H1 (cell line): ENCODE data around the gene IGSF5. TPM values are rescaled to one million over a fixed set of nuclear protein-coding genes. Genes with fewer than 3 reads are reported as not detected.

Source experiments
- CTCF ChIA-PET: fragments of 300-600 bp; sonication (Branson Sonifier 250); formaldehyde crosslinking; loops from one replicate; lab custom pipeline; 2021; ENCODE audit not compliant: partially characterized antibody; lab: Charles Lee
- POLR2A ChIA-PET: fragments of 300-600 bp; sonication (Branson Sonifier 250); formaldehyde crosslinking; loops from one replicate; lab custom pipeline; 2021; ENCODE audit warnings: inconsistent platforms; ENCODE audit not compliant: partially characterized antibody; lab: Charles Lee
- DNase-seq, 2 experiments: peaks; one replicate each; pipeline versions ENCODE4 v3.0.0 to v3.0.0-alpha.2; 2010 to 2022; ENCODE audit warnings: low spot score in 2 of 2, low read depth in 1 of 2, mixed read lengths in 1 of 2
- FAIRE-seq: peaks from 2 replicates; lab custom pipeline; 2011; peaks lifted over from hg19 to GRCh38; lab: Jason Lieb, UNC
- H2AFZ ChIP-seq: 2 replicates; pipeline ENCODE4 v1.8.1; 2012; ENCODE audit warnings: low read length, inconsistent platforms
- H2AK5ac ChIP-seq: 2 replicates; pipeline ENCODE4 v1.6.1; 2013; ENCODE audit warnings: low read depth, low read length
- H2BK120ac ChIP-seq: replicated peaks from 2 replicates; pipeline ENCODE3; 2013; ENCODE audit warnings: low read depth, low read length, inconsistent platforms
- H2BK12ac ChIP-seq: 2 replicates; pipeline ENCODE4 v1.6.1; 2013; ENCODE audit warnings: low read depth, low read length
- H2BK15ac ChIP-seq: 2 replicates; pipeline ENCODE4 v1.6.1; 2013; ENCODE audit warnings: low read length
- H2BK20ac ChIP-seq: 2 replicates; pipeline ENCODE4 v1.6.1; 2013; ENCODE audit warnings: low read length
- H2BK5ac ChIP-seq: 2 replicates; pipeline ENCODE4 v1.6.1; 2013; ENCODE audit warnings: low read depth, low read length
- H3K14ac ChIP-seq: 2 replicates; pipeline ENCODE4 v1.6.1; 2013; ENCODE audit warnings: inconsistent platforms; ENCODE audit not compliant: insufficient read length
- H3K18ac ChIP-seq: 2 replicates; pipeline ENCODE4 v1.6.1; 2013; ENCODE audit warnings: low read length; ENCODE audit errors: extremely low read depth
- H3K23ac ChIP-seq: 2 replicates; pipeline ENCODE4 v1.6.1; 2013; ENCODE audit warnings: inconsistent platforms; ENCODE audit not compliant: insufficient read length
- H3K23me2 ChIP-seq: 2 replicates; pipeline ENCODE4 v1.6.1; 2013; ENCODE audit warnings: low read depth, low read length
- H3K27ac ChIP-seq: 2 replicates; pipeline ENCODE4 v1.6.1; 2011; ENCODE audit warnings: low read depth, low read length, inconsistent platforms
- H3K27me3 ChIP-seq, 4 experiments: replicated peaks in 1 of 4; 1 replicate in 1 of 4; 2 replicates in 3 of 4; pipeline versions ENCODE4 v1.6.1 to v1.8.1; 2011 to 2013; ENCODE audit warnings: low read length in 3 of 4, mild to moderate bottlenecking in 3 of 4, inconsistent platforms in 2 of 4, mixed read lengths in 2 of 4, moderate library complexity in 1 of 4; ENCODE audit not compliant: control insufficient read depth in 3 of 4, insufficient read depth in 3 of 4; ENCODE audit errors: extremely low read depth in 1 of 4
- H3K36me3 ChIP-seq, 4 experiments: 2 replicates each; pipeline versions ENCODE4 v1.6.1 to v1.8.1; 2011 to 2013; ENCODE audit warnings: mild to moderate bottlenecking in 4 of 4, low read length in 3 of 4, moderate library complexity in 2 of 4, control low read depth in 1 of 4, inconsistent platforms in 1 of 4; ENCODE audit not compliant: insufficient read depth in 4 of 4, control insufficient read depth in 2 of 4
- H3K4ac ChIP-seq: replicated peaks from 2 replicates; pipeline ENCODE3; 2013; ENCODE audit warnings: low read length, low read depth, mixed read lengths, inconsistent platforms; ENCODE audit not compliant: insufficient read length
- H3K4me1 ChIP-seq, 4 experiments: replicated peaks in 1 of 4; 1 replicate in 1 of 4; 2 replicates in 3 of 4; pipeline versions ENCODE4 v1.6.1 to v1.8.1; 2011 to 2013; ENCODE audit warnings: low read length in 3 of 4, inconsistent platforms in 2 of 4, mixed read lengths in 1 of 4; ENCODE audit not compliant: insufficient read depth in 4 of 4, control insufficient read depth in 3 of 4
- H3K4me2 ChIP-seq, 2 experiments: 2 replicates each; pipeline versions ENCODE4 v1.6.1 to v1.8.1; 2011 to 2013; ENCODE audit warnings: low read depth in 2 of 2, low read length in 2 of 2, control low read depth in 1 of 2, inconsistent platforms in 1 of 2, mild to moderate bottlenecking in 1 of 2; ENCODE audit not compliant: insufficient read depth in 1 of 2
- H3K4me3 ChIP-seq, 4 experiments: fragments of 200-600, 300-600 bp in 1 of 4; sonication (generic), shearing (Covaris generic), sonication (Bioruptor Twin) in 1 of 4; 2 replicates each; pipeline versions ENCODE4 v1.5.1 to v1.8.1; 2011 to 2016; ENCODE audit warnings: low read length in 4 of 4, low read depth in 3 of 4, control low read depth in 2 of 4, inconsistent platforms in 2 of 4, mild to moderate bottlenecking in 2 of 4, mixed read lengths in 1 of 4, moderate library complexity in 1 of 4; ENCODE audit not compliant: insufficient read depth in 2 of 4; ENCODE audit errors: extremely low read depth in 1 of 4
- H3K56ac ChIP-seq: replicated peaks from 2 replicates; pipeline ENCODE3; 2013; ENCODE audit warnings: low read depth, mild to moderate bottlenecking, mixed read lengths, low read length, inconsistent platforms; ENCODE audit not compliant: insufficient read length
- H3K79me1 ChIP-seq: 2 replicates; pipeline ENCODE4 v1.6.1; 2013; ENCODE audit warnings: low read depth, low read length, control low read depth
- H3K79me2 ChIP-seq, 2 experiments: 2 replicates each; pipeline versions ENCODE4 v1.6.1 to v1.8.1; 2012 to 2013; ENCODE audit warnings: low read length in 2 of 2, mild to moderate bottlenecking in 2 of 2, inconsistent platforms in 1 of 2; ENCODE audit not compliant: insufficient read depth in 2 of 2, control insufficient read depth in 1 of 2
- H3K9ac ChIP-seq, 4 experiments: replicated peaks in 1 of 4; 1 replicate in 1 of 4; 2 replicates in 3 of 4; pipeline versions ENCODE4 v1.6.1 to v1.8.1; 2011 to 2013; ENCODE audit warnings: low read depth in 3 of 4, low read length in 3 of 4, control low read depth in 2 of 4, mild to moderate bottlenecking in 2 of 4, moderate library complexity in 2 of 4, inconsistent platforms in 1 of 4; ENCODE audit errors: extremely low read depth in 1 of 4
- H3K9me3 ChIP-seq, 2 experiments: 2 replicates each; pipeline versions ENCODE4 v1.6.1 to v1.8.1; 2012 to 2013; ENCODE audit warnings: mild to moderate bottlenecking in 2 of 2, moderate library complexity in 2 of 2, control low read depth in 1 of 2, inconsistent platforms in 1 of 2, low read depth in 1 of 2, low read length in 1 of 2, mixed read lengths in 1 of 2; ENCODE audit not compliant: insufficient read depth in 2 of 2
- H4K20me1 ChIP-seq, 2 experiments: replicated peaks in 1 of 2; 2 replicates each; pipeline versions ENCODE3 to v1.8.1; 2011 to 2013; ENCODE audit warnings: inconsistent platforms in 2 of 2, low read length in 2 of 2, mild to moderate bottlenecking in 1 of 2; ENCODE audit not compliant: insufficient read depth in 2 of 2, control insufficient read depth in 1 of 2
- H4K5ac ChIP-seq: 2 replicates; pipeline ENCODE4 v1.6.1; 2013; ENCODE audit warnings: low read length, low read depth, mixed read lengths, inconsistent platforms; ENCODE audit not compliant: insufficient read length
- H4K8ac ChIP-seq: 2 replicates; pipeline ENCODE4 v1.8.0; 2013; ENCODE audit warnings: mild to moderate bottlenecking, moderate library complexity, low read length, inconsistent platforms; ENCODE audit not compliant: insufficient read depth; ENCODE audit errors: extremely low read depth
- H4K91ac ChIP-seq: replicated peaks from 2 replicates; pipeline ENCODE3; 2013; ENCODE audit warnings: low read length, mixed read lengths, inconsistent platforms; ENCODE audit not compliant: insufficient read length
- PHF8 ChIP-seq: fragments of 200-600 bp; sonication (generic); conservative IDR thresholded peaks from 2 replicates; pipeline ENCODE4 v1.7.1; 2012; ENCODE audit warnings: low read depth, mild to moderate bottlenecking, inconsistent platforms, low read length, moderate library complexity
- WGBS, 2 experiments: shearing (Covaris generic) in 1 of 2; methylation state at CpG; one replicate each; pipeline versions ENCODE4 v1.1.6 to v1.1.7; 2013 to 2015; ENCODE audit warnings: low lambda C conversion rate in 2 of 2, mixed read lengths in 2 of 2, inconsistent platforms in 1 of 2, low coverage in 1 of 2, missing lambda C conversion rate in 1 of 2; ENCODE audit not compliant: insufficient replicate concordance in 2 of 2, insufficient coverage in 1 of 2, insufficient read length in 1 of 2; ENCODE audit errors: extremely low coverage in 1 of 2, missing lambda C conversion rate in 1 of 2; 5-methylcytosine and 5-hydroxymethylcytosine counted together
- polyA plus RNA-seq, 7 experiments: library from polyadenylated mRNA; depleted of rRNA in 3 of 7; stranded (reverse) in 5 of 7; unstranded in 2 of 7; fragments of >200 nt in 5 of 7; fragments of 200-250 nt in 2 of 7; gene quantifications; 1 replicate in 5 of 7; 2 replicates in 1 of 7; 4 replicates in 1 of 7; pipeline versions ENCODE4 v1.2.1 to v1.2.3, GENCODE V29; 2011 to 2013; ENCODE audit warnings: missing spikeins in 2 of 7, mixed read lengths in 2 of 7
- total RNA-seq: library from RNA; stranded (reverse); fragmentation: NEBNext Ultra II Directional; extraction: Animal tissue kit (Norgen Biotek cat#: 25700); gene quantifications from 2 replicates; pipeline ENCODE4 v1.2.1, GENCODE V29; 2021

IGSF5 gene
- total and polyA plus RNA-seq, 2 of the 8 experiments (the other 6 are each of a cell fraction or from before 2014, with no cell fraction given), result 4.4 to 5.4 TPM

DNA sequence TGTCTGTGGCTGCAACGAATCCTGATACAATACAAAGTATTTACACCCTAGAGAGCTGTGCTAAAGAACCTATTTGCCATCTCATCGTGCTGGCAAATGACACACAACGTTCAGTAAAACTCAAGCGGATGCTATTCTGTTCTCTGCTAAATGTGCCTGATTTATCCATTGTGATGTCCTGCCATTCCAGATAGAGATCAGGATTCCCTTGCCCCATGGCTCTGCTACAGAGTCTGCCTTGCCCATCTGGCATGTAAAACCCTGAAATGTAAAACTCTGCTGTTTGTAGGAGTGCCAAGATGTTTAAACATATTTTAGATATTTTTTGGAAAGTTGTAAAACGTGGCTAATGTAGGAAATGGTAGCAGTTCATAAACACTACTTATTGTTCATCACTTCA, 20.0 kb upstream of the IGSF5 start:
- Histone ChIP-seq H2BK120ac (no peak overlapping the region), H2AK5ac (no peak overlapping the region), H3K56ac (no peak overlapping the region), H3K4me1 (0 out of 7 replicates have a peak, but pooled peaks cover 0 to 3% (median 0%) of the 10 kb centered on the region in 4 experiments), H4K8ac (no peak overlapping the region), H4K91ac (no peak overlapping the region), H4K20me1 (peaks cover 0 to 3% of the 10 kb centered on the region in 2 experiments), H3K4ac (no peak overlapping the region), H2AFZ (no peak overlapping the region), H3K14ac (no peak overlapping the region), H2BK12ac (no peak overlapping the region), H2BK20ac (no peak overlapping the region), H3K23me2 (no peaks in the 10 kb centered on the region; the same call in 1 of the 2 replicates), H2BK15ac (no peak overlapping the region), H3K4me3 (no peak overlapping the region), H3K9ac (no peak overlapping the region), H3K18ac (no peak overlapping the region), H3K79me1 (no peaks in the 10 kb centered on the region), H2BK5ac (no peak overlapping the region), H3K36me3 (peaks cover 0 to 11% (median 2%) of the 10 kb centered on the region in 4 experiments; a peak in 2 of 8 replicates), H3K23ac (no peak overlapping the region), H3K79me2 (no peaks in the 10 kb centered on the region), H3K4me2 (no peak overlapping the region), H3K27me3 (no peaks in the 10 kb centered on the region), H3K9me3 (peaks cover 9 to 14% of the 10 kb centered on the region in 2 experiments), H3K27ac (no peak overlapping the region), H4K5ac (no peak overlapping the region)
- ChIA-PET POLR2A (no interaction called here), CTCF (interaction anchor here (7.6 kb wide), 1 partner anchor 11 kb away, joined by 56 read pairs; no protein-coding TSS in a partner anchor)
- FAIRE-seq (peak; percentile 50), DNase-seq (no peak)
- WGBS, 2 experiments, result 81% methylated on average over 5 of the region's 5 CpGs; no CpG with 5 or more reads in 1 of the 2 experiments
- TF ChIP-seq PHF8, result no peak
